CD4-positive, alpha-beta T cell (primary cell): Measurements from ENCODE around the gene FZR1. TPM values are rescaled to one million over a fixed set of nuclear protein-coding genes. Genes with fewer than 3 reads are reported as not detected.

Experiments
- ATAC-seq: fragments of 200-7000 bp; cut with Tn5 transposase; one replicate; pipeline ENCODE4 v1.10.0; 2022; ENCODE audit warnings: mild to moderate bottlenecking; ENCODE audit not compliant: poor library complexity
- CTCF ChIA-PET: fragments of 350-600 bp; sonication (Branson Sonifier 250); formaldehyde crosslinking; loops from one replicate; lab custom pipeline; 2021; ENCODE audit warnings: antibody characterized with exemption, inconsistent platforms; lab: Charles Lee
- POLR2A ChIA-PET: fragments of 350-600 bp; sonication (Branson Sonifier 250); formaldehyde crosslinking; loops from one replicate; lab custom pipeline; 2021; ENCODE audit warnings: antibody characterized with exemption, inconsistent platforms; lab: Charles Lee
- DNase-seq, 14 experiments: peaks; one replicate each; pipeline ENCODE4 v3.0.0-alpha.2; 2013 to 2020; ENCODE audit warnings: mixed read lengths in 2 of 14
- H3K27ac ChIP-seq, 2 donors: one replicate each; pipeline versions ENCODE4 v1.5.1 to v1.7.0; 2013; ENCODE audit warnings: low read length in 2 of 2, low read depth in 1 of 2, mild to moderate bottlenecking in 1 of 2
- H3K27me3 ChIP-seq, 2 experiments: 1 replicate in 1 of 2; 2 replicates in 1 of 2; pipeline versions ENCODE4 v1.6.1 to v1.7.0; 2013; ENCODE audit warnings: low read length in 2 of 2, control low read depth in 1 of 2, mild to moderate bottlenecking in 1 of 2, moderate library complexity in 1 of 2; ENCODE audit not compliant: insufficient read depth in 2 of 2, control insufficient read depth in 1 of 2
- H3K36me3 ChIP-seq: one replicate; pipeline ENCODE4 v1.6.1; 2013; ENCODE audit warnings: low read length, control low read depth; ENCODE audit not compliant: insufficient read depth
- H3K4me1 ChIP-seq: one replicate; pipeline ENCODE4 v1.6.1; 2013; ENCODE audit warnings: low read length, control low read depth; ENCODE audit not compliant: insufficient read depth
- H3K4me3 ChIP-seq: one replicate; pipeline ENCODE4 v1.5.1; 2013; ENCODE audit warnings: mild to moderate bottlenecking, low read length, moderate library complexity
- H3K9me3 ChIP-seq, 2 experiments: 1 replicate in 1 of 2; 2 replicates in 1 of 2; pipeline versions ENCODE4 v1.6.1 to v1.7.0; 2013; ENCODE audit warnings: low read length in 2 of 2, mild to moderate bottlenecking in 2 of 2, control low read depth in 1 of 2, moderate library complexity in 1 of 2; ENCODE audit not compliant: control insufficient read depth in 1 of 2, insufficient read depth in 1 of 2
- H3K27ac Mint-ChIP-seq: one replicate; pipeline ENCODE4 v1.8.0; 2020; ENCODE audit warnings: mixed read lengths
- H3K27me3 Mint-ChIP-seq: one replicate; pipeline ENCODE4 v1.8.0; 2021; ENCODE audit warnings: mixed read lengths
- H3K36me3 Mint-ChIP-seq: one replicate; pipeline ENCODE4 v1.8.0; 2021; ENCODE audit warnings: low read depth, mixed read lengths
- H3K4me1 Mint-ChIP-seq: one replicate; pipeline ENCODE4 v1.8.0; 2021; ENCODE audit warnings: low read depth, mixed read lengths
- H3K4me3 Mint-ChIP-seq: one replicate; pipeline ENCODE4 v1.8.0; 2020; ENCODE audit warnings: mild to moderate bottlenecking, mixed read lengths
- H3K9me3 Mint-ChIP-seq: one replicate; pipeline ENCODE4 v1.8.0; 2020; ENCODE audit warnings: mixed read lengths
- CTCF ChIP-seq: fragments of 200-600 bp; IDR thresholded peaks from one replicate; pipeline ENCODE4 v1.8.0; 2022; ENCODE audit warnings: antibody characterized with exemption, mild to moderate bottlenecking
- intact Hi-C, 2 experiments: fragments of 100-400 bp; cut with DNase I in 1 of 2; cut with micrococcal nuclease in 1 of 2; formaldehyde crosslinking; loops; one replicate each; pipeline versions ENCODE4 v1.15.1 to v1.9.0; 2023 to 2025; cut with DNase I, micrococcal nuclease
- total RNA-seq, 174 experiments: library from RNA in 2 of 174; stranded (reverse) in 2 of 174; gene quantifications; one replicate each; pipeline ENCODE4 v1.2.3 and lab custom pipeline; 2021 to 2026

Gene FZR1
- total RNA-seq, 2 experiments from 2014 or later, result 109 to 116 TPM

- peaks cover 9% of the 10 kb centered on the region for H3K36me3 Mint-ChIP-seq
- intact Hi-C loops, result no loop called here
- peaks cover 7% of the 10 kb centered on the region for H3K4me1 ChIP-seq
- DNase-seq (no peak), ATAC-seq (no peak)
- ChIA-PET POLR2A (no interaction called here), CTCF (no interaction called here)
- peaks cover 32% of the 10 kb centered on the region for H3K36me3 ChIP-seq
- H3K27me3 Mint-ChIP-seq, result no peaks in the 10 kb centered on the region
- TF ChIP-seq CTCF, result no peak
- H3K4me3 ChIP-seq, result no peak overlapping the region
- no peak overlapping the region for H3K27ac ChIP-seq
- no peak overlapping the region for H3K27ac Mint-ChIP-seq
- H3K4me1 Mint-ChIP-seq, result no peaks in the 10 kb centered on the region
- no peaks in the 10 kb centered on the region for H3K9me3 ChIP-seq
- no peak overlapping the region for H3K4me3 Mint-ChIP-seq
- no peaks in the 10 kb centered on the region for H3K9me3 Mint-ChIP-seq
- H3K27me3 ChIP-seq, result no peaks in the 10 kb centered on the region
These were observed 47.7 kb upstream of the FZR1 start for GRCh38 chr19:3458229-3459088.

- no peak for TF ChIP-seq CTCF
- Mint-ChIP-seq H3K36me3 (peaks cover 9% of the 10 kb centered on the region), H3K27me3 (no peaks in the 10 kb centered on the region), H3K4me1 (no peaks in the 10 kb centered on the region), H3K4me3 (no peak overlapping the region), H3K9me3 (no peaks in the 10 kb centered on the region), H3K27ac (no peak overlapping the region)
- CTCF ChIA-PET, result no interaction called here
- POLR2A ChIA-PET, result no interaction called here
- DNase-seq (no peak), ATAC-seq (no peak)
- H3K4me1 ChIP-seq, result peaks cover 7% of the 10 kb centered on the region
- intact Hi-C loops, result no loop called here
- H3K36me3 ChIP-seq, result peaks cover 25% of the 10 kb centered on the region
- no peak overlapping the region for H3K27ac ChIP-seq
- no peaks in the 10 kb centered on the region for H3K27me3 ChIP-seq
- no peaks in the 10 kb centered on the region for H3K9me3 ChIP-seq
- H3K4me3 ChIP-seq, result no peak overlapping the region
These were observed 46.8 kb upstream of the FZR1 start for GRCh38 chr19:3459089-3459881.

- no peaks in the 10 kb centered on the region for H3K9me3 ChIP-seq
- no peaks in the 10 kb centered on the region for H3K9me3 Mint-ChIP-seq
- H3K27ac ChIP-seq, result no peak overlapping the region
- DNase-seq (no peak), ATAC-seq (no peak)
- peaks cover 17% of the 10 kb centered on the region for H3K36me3 ChIP-seq
- H3K4me3 Mint-ChIP-seq, result no peak overlapping the region
- no peak overlapping the region for H3K4me3 ChIP-seq
- no peaks in the 10 kb centered on the region for H3K27me3 ChIP-seq
- POLR2A ChIA-PET, result no interaction called here
- peaks cover 7% of the 10 kb centered on the region for H3K4me1 ChIP-seq
- no peaks in the 10 kb centered on the region for H3K27me3 Mint-ChIP-seq
- no peak overlapping the region for H3K27ac Mint-ChIP-seq
- intact Hi-C loops, result no loop called here
- no peaks in the 10 kb centered on the region for H3K4me1 Mint-ChIP-seq
- CTCF ChIA-PET, result no interaction called here
- peaks cover 9% of the 10 kb centered on the region for H3K36me3 Mint-ChIP-seq
- no peak for TF ChIP-seq CTCF
These were observed 46.0 kb upstream of the FZR1 start for GRCh38 chr19:3459965-3460582.
